H1 (cell line): Measurements from ENCODE around the gene NDEL1.

Experiments used
- BRCA1 ChIP-seq: IDR thresholded peaks from 2 replicates; pipeline ENCODE4 v1.6.1; 2012; ENCODE audit warnings: low read depth, low read length, improper control_type of control experiment
- CBX8 ChIP-seq: fragments of 300-800, 300-1000 bp; sonication (generic); IDR thresholded peaks from 2 replicates; pipeline ENCODE4 v1.7.1; 2016; ENCODE audit warnings: low read depth, low read length, borderline replicate concordance
- EP300 ChIP-seq, 2 experiments: IDR thresholded peaks; 1 replicate in 1 of 2; 2 replicates in 1 of 2; pipeline ENCODE4 v1.6.1; 2011 to 2012; ENCODE audit warnings: low read depth in 2 of 2, low read length in 2 of 2, mild to moderate bottlenecking in 2 of 2, borderline replicate concordance in 1 of 2, inconsistent platforms in 1 of 2, moderate library complexity in 1 of 2
- GTF2F1 ChIP-seq: IDR thresholded peaks from 2 replicates; pipeline ENCODE4 v1.6.1; 2012; ENCODE audit warnings: low read depth, low read length, improper control_type of control experiment, borderline replicate concordance
- JUN ChIP-seq: IDR thresholded peaks from 2 replicates; pipeline ENCODE4 v1.6.1; 2011; ENCODE audit warnings: low read depth, mild to moderate bottlenecking, improper control_type of control experiment, low read length
- KDM1A ChIP-seq: fragments of 200-600, 300-600 bp; sonication (generic); IDR thresholded peaks from 2 replicates; pipeline ENCODE4 v1.7.1; 2016; ENCODE audit warnings: mild to moderate bottlenecking, low read length, borderline replicate concordance
- POLR2A ChIP-seq, 2 experiments: IDR thresholded peaks; 1 replicate in 1 of 2; 2 replicates in 1 of 2; pipeline ENCODE4 v1.6.1; 2011; ENCODE audit warnings: low read depth in 2 of 2, low read length in 2 of 2, mild to moderate bottlenecking in 2 of 2; ENCODE audit errors: control extremely low read depth in 1 of 2
- POLR2AphosphoS5 ChIP-seq: IDR thresholded peaks from 2 replicates; pipeline ENCODE4 v1.6.1; 2011; ENCODE audit warnings: low read depth, low read length
- RAD21 ChIP-seq, 2 experiments: IDR thresholded peaks in 1 of 2; conservative IDR thresholded peaks in 1 of 2; 2 replicates each; pipeline ENCODE4 v1.6.1; 2011; ENCODE audit warnings: low read depth in 2 of 2, low read length in 2 of 2, improper control_type of control experiment in 1 of 2, inconsistent platforms in 1 of 2, mild to moderate bottlenecking in 1 of 2, moderate library complexity in 1 of 2
- RXRA ChIP-seq: IDR thresholded peaks from 2 replicates; pipeline ENCODE4 v1.6.1; 2011; ENCODE audit warnings: low read depth, mild to moderate bottlenecking, low read length, moderate library complexity; ENCODE audit not compliant: insufficient read depth
- SP1 ChIP-seq: IDR thresholded peaks from 2 replicates; pipeline ENCODE4 v1.6.1; 2011; ENCODE audit warnings: low read depth, low read length
- TF ChIP-seq, protein P1 (sequence below), 3 experiments: IDR thresholded peaks; 1 replicate in 2 of 3; 2 replicates in 1 of 3; pipeline versions ENCODE4 v1.5.1 to v1.6.1; 2011; ENCODE audit warnings: low read length in 3 of 3, mild to moderate bottlenecking in 3 of 3, inconsistent platforms in 2 of 3, low read depth in 1 of 3, moderate library complexity in 1 of 3; ENCODE audit not compliant: insufficient read depth in 1 of 3; ENCODE audit errors: control extremely low read depth in 1 of 3

DNA sequence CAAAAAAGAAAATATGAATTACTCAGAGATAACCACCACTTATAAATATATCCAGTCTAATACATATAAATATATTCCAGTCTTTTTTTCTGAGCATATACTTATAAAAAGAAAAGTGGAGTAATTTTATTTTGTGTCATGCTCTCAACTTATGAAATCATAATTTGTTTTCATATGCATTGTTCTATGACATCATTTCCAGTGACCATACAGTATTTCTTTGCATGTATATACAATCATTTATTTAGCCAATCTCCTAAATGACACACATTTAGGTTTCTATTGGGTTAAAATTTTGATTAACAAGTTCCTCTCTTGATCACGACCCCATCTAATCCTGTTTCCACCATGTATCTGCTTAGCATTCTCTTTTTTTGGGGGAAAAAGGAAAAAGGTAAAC lies 16.4 kb upstream of the NDEL1 start:
- TF ChIP-seq RXRA: no peak
- TF ChIP-seq, protein P1, sequence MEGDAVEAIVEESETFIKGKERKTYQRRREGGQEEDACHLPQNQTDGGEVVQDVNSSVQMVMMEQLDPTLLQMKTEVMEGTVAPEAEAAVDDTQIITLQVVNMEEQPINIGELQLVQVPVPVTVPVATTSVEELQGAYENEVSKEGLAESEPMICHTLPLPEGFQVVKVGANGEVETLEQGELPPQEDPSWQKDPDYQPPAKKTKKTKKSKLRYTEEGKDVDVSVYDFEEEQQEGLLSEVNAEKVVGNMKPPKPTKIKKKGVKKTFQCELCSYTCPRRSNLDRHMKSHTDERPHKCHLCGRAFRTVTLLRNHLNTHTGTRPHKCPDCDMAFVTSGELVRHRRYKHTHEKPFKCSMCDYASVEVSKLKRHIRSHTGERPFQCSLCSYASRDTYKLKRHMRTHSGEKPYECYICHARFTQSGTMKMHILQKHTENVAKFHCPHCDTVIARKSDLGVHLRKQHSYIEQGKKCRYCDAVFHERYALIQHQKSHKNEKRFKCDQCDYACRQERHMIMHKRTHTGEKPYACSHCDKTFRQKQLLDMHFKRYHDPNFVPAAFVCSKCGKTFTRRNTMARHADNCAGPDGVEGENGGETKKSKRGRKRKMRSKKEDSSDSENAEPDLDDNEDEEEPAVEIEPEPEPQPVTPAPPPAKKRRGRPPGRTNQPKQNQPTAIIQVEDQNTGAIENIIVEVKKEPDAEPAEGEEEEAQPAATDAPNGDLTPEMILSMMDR (IDR thresholded peaks at IDR 0.05; ENCODE audit: control extremely low read depth in 1 of 3, insufficient read depth in 1 of 3, low read depth in 1 of 3, low read length in 3 of 3): no peak
- TF ChIP-seq EP300 (IDR thresholded peaks at IDR 0.05; ENCODE audit: borderline replicate concordance in 1 of 2, low read depth in 2 of 2, low read length in 2 of 2): no peak
- no peak for TF ChIP-seq POLR2AphosphoS5
- no peak for TF ChIP-seq POLR2A (IDR thresholded peaks at IDR 0.05; ENCODE audit: control extremely low read depth in 1 of 2, low read depth in 2 of 2, low read length in 2 of 2)
- no peak for TF ChIP-seq KDM1A
- no peak for TF ChIP-seq BRCA1
- no peak for TF ChIP-seq JUN
- TF ChIP-seq SP1: no peak
- no peak for TF ChIP-seq GTF2F1
- TF ChIP-seq CBX8: no peak
- TF ChIP-seq RAD21 (IDR thresholded peaks at IDR 0.05 in 1 of 2, conservative IDR thresholded peaks at IDR 0.05 in 1 of 2; ENCODE audit: low read depth in 2 of 2, low read length in 2 of 2): no peak
